Measurements from ENCODE around the gene PARVG.

GRCh38 chr22:44181912-44182587 lies 1.3 kb downstream of the PARVG start:
- TF ChIP-seq CTCF (optimal IDR thresholded peaks at IDR 0.05 in 1 of 3, IDR thresholded peaks at IDR 0.05 in 1 of 3, conservative IDR thresholded peaks at IDR 0.05 in 1 of 3; ENCODE audit: extremely low read depth in 1 of 3, insufficient read depth in 2 of 3, low read length in 3 of 3) = no peak
- TF ChIP-seq EZH2 (IDR thresholded peaks at IDR 0.05; ENCODE audit: low read length) = no peak

All from keratinocyte (primary cell).